HCT116 (cell line): ENCODE data around the gene ATN1. TPM values are rescaled to one million over a fixed set of nuclear protein-coding genes. Genes with fewer than 3 reads are reported as not detected.

Source experiments
- ATAC-seq: fragments of 200-7000 bp; cut with Tn5 transposase; 2 replicates; pipeline ENCODE4 v1.9.1; 2020; ENCODE audit warnings: mild to moderate bottlenecking, moderate library complexity
- BruUV-seq: library from RNA; stranded (reverse); fragments of 400-500 nt; replicated peaks from 2 replicates; lab custom pipeline; 2021; lab: Mats Ljungman, UMichigan
- CTCF ChIA-PET: fragments of 300-600 bp; sonication (Branson Sonifier 250); formaldehyde crosslinking; loops from one replicate; lab custom pipeline; 2021; ENCODE audit warnings: antibody characterized with exemption; lab: Charles Lee
- POLR2A ChIA-PET: fragments of 300-600, 350-600 bp; sonication (Branson Sonifier 250); formaldehyde crosslinking; loops from one replicate; lab custom pipeline; 2021; ENCODE audit warnings: antibody characterized with exemption; lab: Charles Lee
- RAD21 ChIA-PET, 2 experiments: fragments of 300-600 bp; sonication (Branson Sonifier 250); formaldehyde crosslinking; loops; one replicate each; lab custom pipeline; 2023; ENCODE audit warnings: low total read pairs in 2 of 2; ENCODE audit not compliant: uncharacterized antibody in 2 of 2, unreplicated experiment in 2 of 2, low non-redundant PET in 1 of 2; lab: Charles Lee
- DNase-seq: peaks from one replicate; pipeline ENCODE4 v3.0.0-alpha.2; 2010; ENCODE audit warnings: low read depth, low spot score
- H2AFZ ChIP-seq: fragments of 200-600 bp; shearing (Covaris generic), sonication (generic); 2 replicates; pipeline ENCODE4 v1.6.1; 2017; ENCODE audit warnings: low read depth, mixed run types, mixed read lengths, antibody characterized with exemption, low read length; ENCODE audit not compliant: poor library complexity, severe bottlenecking
- H3K27ac ChIP-seq: 2 replicates; pipeline ENCODE4 v1.5.1; 2012; ENCODE audit warnings: low read depth, low read length
- H3K27me3 ChIP-seq: fragments of 200-600 bp; sonication (generic); 2 replicates; pipeline ENCODE4 v1.6.1; 2016; ENCODE audit warnings: mixed run types, low read length, mixed read lengths; ENCODE audit not compliant: insufficient read depth
- H3K36me3 ChIP-seq, 2 experiments: fragments of 200-500 bp in 1 of 2; fragments of 200-600 bp in 1 of 2; sonication (Bioruptor generic) in 1 of 2; sonication (generic) in 1 of 2; 2 replicates each; pipeline versions ENCODE4 v1.5.1 to v1.6.1; 2014 to 2016; ENCODE audit warnings: low read length in 2 of 2, inconsistent platforms in 1 of 2, mixed read lengths in 1 of 2, mixed run types in 1 of 2; ENCODE audit not compliant: insufficient read depth in 2 of 2, control insufficient read depth in 1 of 2
- H3K4me1 ChIP-seq, 2 experiments: fragments of 200-600 bp in 1 of 2; sonication (generic) in 1 of 2; 2 replicates each; pipeline versions ENCODE4 v1.5.1 to v1.6.1; 2012 to 2017; ENCODE audit warnings: low read length in 2 of 2, inconsistent platforms in 1 of 2, mild to moderate bottlenecking in 1 of 2, mixed read lengths in 1 of 2, mixed run types in 1 of 2, moderate library complexity in 1 of 2; ENCODE audit not compliant: insufficient read depth in 2 of 2, control insufficient read depth in 1 of 2
- H3K4me2 ChIP-seq: fragments of 200-600 bp; sonication (generic); 2 replicates; pipeline ENCODE4 v1.6.1; 2017; ENCODE audit warnings: mixed run types, low read length, mixed read lengths
- H3K4me3 ChIP-seq, 2 experiments: fragments of 200-600 bp in 1 of 2; sonication (generic) in 1 of 2; replicated peaks in 1 of 2; 2 replicates each; pipeline ENCODE4 v1.5.1; 2011 to 2016; ENCODE audit warnings: low read length in 2 of 2, control low read depth in 1 of 2, low read depth in 1 of 2, mild to moderate bottlenecking in 1 of 2, mixed read lengths in 1 of 2, mixed run types in 1 of 2
- H3K79me2 ChIP-seq: fragments of 200-600 bp; sonication (generic); 2 replicates; pipeline ENCODE4 v1.6.1; 2017; ENCODE audit warnings: mild to moderate bottlenecking, mixed run types, low read length, moderate library complexity, mixed read lengths; ENCODE audit not compliant: insufficient read depth
- H3K9ac ChIP-seq: fragments of 200-600 bp; sonication (generic); 2 replicates; pipeline ENCODE4 v1.6.1; 2016; ENCODE audit warnings: low read length, mixed read lengths
- H3K9me2 ChIP-seq: fragments of 200-600 bp; sonication (generic), shearing (Covaris generic); 2 replicates; pipeline ENCODE4 v1.6.1; 2017; ENCODE audit warnings: mixed run types, mild to moderate bottlenecking, moderate library complexity; ENCODE audit not compliant: insufficient read depth
- H3K9me3 ChIP-seq, 2 experiments: fragments of 200-500 bp in 1 of 2; fragments of 200-600 bp in 1 of 2; sonication (Bioruptor generic) in 1 of 2; sonication (generic) in 1 of 2; 2 replicates each; pipeline ENCODE4 v1.6.1; 2014 to 2017; ENCODE audit warnings: low read length in 2 of 2, mixed read lengths in 2 of 2, inconsistent platforms in 1 of 2, low read depth in 1 of 2, mild to moderate bottlenecking in 1 of 2, mixed run types in 1 of 2, moderate library complexity in 1 of 2; ENCODE audit not compliant: control insufficient read depth in 1 of 2, insufficient read depth in 1 of 2
- H4K20me1 ChIP-seq: fragments of 200-600 bp; sonication (generic), shearing (Covaris generic); 2 replicates; pipeline ENCODE4 v1.6.1; 2017; ENCODE audit warnings: mixed run types, mild to moderate bottlenecking, moderate library complexity; ENCODE audit not compliant: insufficient read depth
- CBX3 ChIP-seq: IDR thresholded peaks from 2 replicates; pipeline ENCODE4 v1.6.1; 2012; ENCODE audit warnings: low read depth
- CEBPB ChIP-seq: IDR thresholded peaks from 2 replicates; pipeline ENCODE4 v1.6.1; 2012; ENCODE audit warnings: low read depth
- POLR2A ChIP-seq: IDR thresholded peaks from 2 replicates; pipeline ENCODE4 v1.7.0; 2011; ENCODE audit warnings: borderline replicate concordance; ENCODE audit not compliant: insufficient read depth, insufficient read length; ENCODE audit errors: extremely low read depth
- SIN3A ChIP-seq: IDR thresholded peaks from 2 replicates; pipeline ENCODE4 v1.6.1; 2012; ENCODE audit warnings: low read depth
- SP1 ChIP-seq: IDR thresholded peaks from 2 replicates; pipeline ENCODE4 v1.6.1; 2012; ENCODE audit warnings: low read depth
- YY1 ChIP-seq: IDR thresholded peaks from 2 replicates; pipeline ENCODE4 v1.6.1; 2011; ENCODE audit warnings: low read length, low read depth, moderate library complexity, mild to moderate bottlenecking; ENCODE audit not compliant: insufficient replicate concordance; ENCODE audit errors: extremely low read depth
- ZBTB33 ChIP-seq: IDR thresholded peaks from 2 replicates; pipeline ENCODE4 v1.6.1; 2011; ENCODE audit warnings: mild to moderate bottlenecking, low read length, moderate library complexity; ENCODE audit not compliant: insufficient replicate concordance; ENCODE audit errors: extremely low read depth
- ZNF274 ChIP-seq: fragments of 200-500 bp; sonication (Bioruptor generic); IDR thresholded peaks from 2 replicates; pipeline ENCODE4 v1.6.1; 2014; ENCODE audit warnings: mild to moderate bottlenecking, low read depth, low read length, inconsistent platforms
- intact Hi-C: fragments of 100-400 bp; cut with micrococcal nuclease; formaldehyde crosslinking; loops from 2 replicates; pipeline ENCODE4 v1.10.0; 2022
- total RNA-seq: library from RNA; stranded (reverse); gene quantifications from one replicate; pipeline ENCODE4 v1.2.1, GENCODE V29; 2021; ENCODE audit not compliant: unreplicated experiment
- TF ChIP-seq, protein P1 (sequence below), 3 experiments: fragments of 200-600 bp in 1 of 3; sonication (generic) in 1 of 3; IDR thresholded peaks in 2 of 3; conservative IDR thresholded peaks in 1 of 3; 2 replicates each; pipeline ENCODE4 v1.5.1; 2012 to 2017; ENCODE audit warnings: low read depth in 2 of 3, low read length in 2 of 3, antibody characterized with exemption in 1 of 3, borderline replicate concordance in 1 of 3, control low read depth in 1 of 3, mild to moderate bottlenecking in 1 of 3, mixed read lengths in 1 of 3, mixed run types in 1 of 3, moderate library complexity in 1 of 3; ENCODE audit not compliant: insufficient read depth in 1 of 3

ATN1 gene
- total RNA-seq, 1 experiment from 2014 or later = 104 TPM

DNA sequence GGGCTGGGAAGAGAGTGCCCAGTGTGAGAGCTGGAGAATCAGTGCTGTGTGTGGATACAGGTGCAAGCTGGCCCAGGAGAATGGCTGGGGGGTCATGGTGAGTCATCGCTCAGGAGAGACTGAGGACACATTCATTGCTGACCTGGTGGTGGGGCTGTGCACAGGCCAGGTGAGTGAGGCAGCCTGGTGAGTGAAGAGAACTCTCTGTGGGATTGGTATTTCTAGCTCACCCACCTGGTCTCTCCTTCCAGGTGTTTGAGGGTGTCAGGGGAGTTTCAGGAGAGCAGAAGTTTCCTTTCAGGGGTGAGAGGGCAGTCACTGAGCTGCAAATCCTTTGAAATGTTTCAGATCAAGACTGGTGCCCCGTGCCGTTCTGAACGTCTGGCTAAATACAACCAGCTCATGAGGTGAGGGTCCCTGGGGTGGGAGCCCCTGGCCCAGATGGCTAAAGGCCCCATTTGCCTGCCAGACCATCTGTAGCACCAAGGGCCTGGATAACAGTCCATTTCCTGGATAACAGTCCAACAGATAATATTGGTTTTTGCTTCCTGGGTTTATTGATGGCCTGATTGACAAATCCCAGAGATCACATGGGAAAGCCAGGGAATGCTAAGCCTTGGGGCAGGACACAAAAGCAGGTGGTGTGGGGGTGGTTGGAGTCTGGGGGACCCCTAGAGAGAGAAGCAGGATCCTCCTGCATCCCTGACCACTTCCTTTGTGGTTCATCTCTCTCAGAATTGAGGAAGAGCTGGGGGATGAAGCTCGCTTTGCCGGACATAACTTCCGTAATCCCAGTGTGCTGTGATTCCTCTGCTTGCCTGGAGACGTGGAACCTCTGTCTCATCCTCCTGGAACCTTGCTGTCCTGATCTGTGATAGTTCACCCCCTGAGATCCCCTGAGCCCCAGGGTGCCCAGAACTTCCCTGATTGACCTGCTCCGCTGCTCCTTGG is 5.5 kb upstream of the ATN1 start:
- Histone ChIP-seq H3K27me3 (no peaks in the 10 kb centered on the region), H3K4me3 (no peak overlapping the region), H3K27ac (no peak overlapping the region), H3K79me2 (peaks cover 7% of the 10 kb centered on the region), H3K9me2 (no peaks in the 10 kb centered on the region), H3K36me3 (peaks cover 3 to 9% of the 10 kb centered on the region in 2 experiments; a peak in 1 of 4 replicates), H3K4me2 (no peak overlapping the region), H3K4me1 (peaks cover 18 to 46% of the 10 kb centered on the region in 2 experiments), H4K20me1 (no peaks in the 10 kb centered on the region), H3K9ac (no peak overlapping the region), H2AFZ (no peak overlapping the region), H3K9me3 (no peaks in the 10 kb centered on the region)
- no TSS peak for BruUV-seq
- ATAC-seq (no peak), DNase-seq (no peak)
- ChIA-PET POLR2A (interaction anchor here (2.7 kb wide), 1 partner anchor 22 kb away, joined by 7 read pairs; the partner anchor contains the start of genes C12orf57 and RNU7-1), RAD21 (interaction anchor here in 1 of 2 experiments (0.6 kb wide), 1 partner anchor 174 kb away, joined by 3 read pairs; no protein-coding TSS in a partner anchor), CTCF (interaction anchor here (1.0 to 1.4 kb wide), 2 partner anchors 31 to 87 kb away, joined by 3 read pairs; no protein-coding TSS in a partner anchor)
- intact Hi-C loops = no loop called here
- no peak for TF ChIP-seq SIN3A
- TF ChIP-seq, protein P1, sequence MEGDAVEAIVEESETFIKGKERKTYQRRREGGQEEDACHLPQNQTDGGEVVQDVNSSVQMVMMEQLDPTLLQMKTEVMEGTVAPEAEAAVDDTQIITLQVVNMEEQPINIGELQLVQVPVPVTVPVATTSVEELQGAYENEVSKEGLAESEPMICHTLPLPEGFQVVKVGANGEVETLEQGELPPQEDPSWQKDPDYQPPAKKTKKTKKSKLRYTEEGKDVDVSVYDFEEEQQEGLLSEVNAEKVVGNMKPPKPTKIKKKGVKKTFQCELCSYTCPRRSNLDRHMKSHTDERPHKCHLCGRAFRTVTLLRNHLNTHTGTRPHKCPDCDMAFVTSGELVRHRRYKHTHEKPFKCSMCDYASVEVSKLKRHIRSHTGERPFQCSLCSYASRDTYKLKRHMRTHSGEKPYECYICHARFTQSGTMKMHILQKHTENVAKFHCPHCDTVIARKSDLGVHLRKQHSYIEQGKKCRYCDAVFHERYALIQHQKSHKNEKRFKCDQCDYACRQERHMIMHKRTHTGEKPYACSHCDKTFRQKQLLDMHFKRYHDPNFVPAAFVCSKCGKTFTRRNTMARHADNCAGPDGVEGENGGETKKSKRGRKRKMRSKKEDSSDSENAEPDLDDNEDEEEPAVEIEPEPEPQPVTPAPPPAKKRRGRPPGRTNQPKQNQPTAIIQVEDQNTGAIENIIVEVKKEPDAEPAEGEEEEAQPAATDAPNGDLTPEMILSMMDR (IDR thresholded peaks at IDR 0.05 in 2 of 3, conservative IDR thresholded peaks at IDR 0.05 in 1 of 3; ENCODE audit: borderline replicate concordance in 1 of 3, insufficient read depth in 1 of 3, low read depth in 2 of 3, low read length in 2 of 3) = no peak
- no peak for TF ChIP-seq ZNF274
- TF ChIP-seq YY1 = no peak
- no peak for TF ChIP-seq ZBTB33
- TF ChIP-seq CEBPB = no peak
- TF ChIP-seq CBX3 = no peak
- TF ChIP-seq POLR2A = no peak
- no peak for TF ChIP-seq SP1
